DMS79 treated with DMSO at 0.1 percent for 48 hours (cell line): ENCODE data around the gene GPT2.

Source experiments
- DNase-seq: peaks from one replicate; lab custom pipeline; 2025; lab: John Stamatoyannopoulos, UW

GPT2 gene

GRCh38 chr16:46898006-46898405 is 13.8 kb downstream of the GPT2 start:
- DNase-seq = no peak

- no peak for DNase-seq
Measured at GRCh38 chr16:46899443-46900143, 15.4 kb downstream of the GPT2 start.

- no peak for DNase-seq
Measured at GRCh38 chr16:46900455-46901235, 16.5 kb downstream of the GPT2 start.

- no peak for DNase-seq
Measured at GRCh38 chr16:46901709-46902108, 17.5 kb downstream of the GPT2 start.

GRCh38 chr16:46903255-46903905 is 19.2 kb downstream of the GPT2 start:
- no peak for DNase-seq

GRCh38 chr16:46904471-46904870 is 20.3 kb downstream of the GPT2 start:
- DNase-seq = no peak

DNA sequence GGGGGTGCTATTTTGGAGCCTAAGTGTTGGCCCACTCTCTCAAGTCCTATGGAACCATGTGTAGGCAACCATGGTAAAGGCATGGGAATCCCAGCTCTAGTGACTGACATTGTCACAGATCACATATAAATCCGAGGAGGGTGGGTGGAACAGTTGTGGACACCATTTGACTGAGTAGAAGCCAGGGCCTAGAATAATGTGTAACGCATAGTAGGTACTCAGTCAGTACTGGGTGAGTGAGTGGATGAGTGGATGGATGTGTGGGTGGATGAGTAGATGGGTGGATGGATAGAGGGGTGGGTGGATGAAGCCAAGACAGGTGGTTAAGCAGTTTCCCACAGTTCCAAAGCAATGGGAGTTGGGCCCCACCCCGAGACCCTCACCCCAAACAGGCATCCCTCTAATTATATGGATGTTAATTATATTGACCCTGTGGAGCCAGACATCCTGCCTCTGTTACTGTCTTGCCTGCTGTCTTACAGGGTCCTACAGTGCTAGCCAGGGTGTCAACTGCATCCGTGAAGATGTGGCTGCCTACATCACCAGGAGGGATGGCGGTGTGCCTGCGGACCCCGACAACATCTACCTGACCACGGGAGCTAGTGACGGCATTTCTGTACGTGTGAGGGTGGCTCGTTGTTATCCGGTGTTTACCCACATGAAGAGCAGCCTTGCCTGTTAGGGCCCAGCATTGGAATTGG is 22.3 kb downstream of the GPT2 start:
- DNase-seq = no peak

GRCh38 chr16:46907061-46907774 is 23.1 kb downstream of the GPT2 start:
- DNase-seq = no peak

DNA sequence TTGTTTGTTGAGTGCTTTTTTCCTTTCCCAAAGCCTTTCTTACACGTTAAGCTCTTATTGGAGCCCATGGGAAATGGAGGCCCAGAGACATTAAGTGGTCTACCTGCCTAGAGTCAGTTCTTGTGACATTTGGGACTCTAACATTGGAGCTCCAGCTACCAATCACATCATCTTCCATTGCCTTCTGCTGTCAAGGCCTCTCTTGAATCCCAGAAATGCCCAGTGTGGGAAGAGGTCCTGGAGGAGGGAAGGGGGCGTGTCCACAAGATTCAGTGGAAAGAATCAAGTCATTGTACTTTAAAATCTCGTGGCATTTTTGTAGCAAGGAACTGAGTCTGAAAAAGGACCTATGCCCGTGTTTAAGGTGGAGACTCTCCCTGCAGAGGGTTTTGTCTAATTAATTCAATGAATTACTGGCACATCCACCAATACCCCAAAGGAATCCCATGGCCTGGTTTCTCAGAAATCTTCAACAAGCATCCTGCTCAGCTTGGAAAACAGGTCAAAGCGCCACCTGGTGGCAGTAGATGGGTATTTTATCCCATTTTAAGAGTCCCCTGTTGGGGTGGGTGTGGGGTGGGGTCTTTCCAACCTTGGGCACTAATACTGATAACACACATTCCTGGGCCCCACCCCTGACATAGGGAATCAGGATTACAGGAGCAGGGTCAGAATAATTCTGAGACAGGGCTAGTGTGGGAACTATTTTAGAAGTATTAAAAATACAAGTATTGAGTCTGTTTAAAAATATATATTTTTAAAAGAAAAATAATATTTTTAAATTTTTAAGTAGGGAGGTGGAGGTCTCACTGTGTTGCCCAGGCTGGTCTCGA is 24.6 kb downstream of the GPT2 start:
- peak; percentile 23 for DNase-seq

DNA sequence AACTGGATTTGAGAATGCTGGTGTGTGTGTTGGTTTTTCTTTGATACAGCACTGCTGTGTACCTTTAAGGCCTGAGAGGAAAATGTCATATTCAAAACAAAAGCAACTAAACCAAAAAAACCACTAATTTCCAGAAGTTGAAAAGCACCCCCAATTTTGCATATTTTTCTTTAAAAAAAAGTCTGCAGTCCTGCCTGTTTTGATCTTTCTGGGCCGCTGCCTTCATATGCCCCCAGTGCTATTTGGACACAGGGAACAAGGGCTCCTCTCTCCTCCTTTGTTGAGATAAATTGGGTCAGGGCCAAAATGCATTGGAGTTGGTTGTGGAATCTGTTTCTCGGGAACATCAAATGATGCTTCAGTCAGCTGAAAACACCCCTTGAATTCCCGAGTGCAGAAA is 26.9 kb downstream of the GPT2 start:
- DNase-seq = no peak

- DNase-seq = no peak
Measured at GRCh38 chr16:46911650-46912049, 27.5 kb downstream of the GPT2 start.

GRCh38 chr16:46914556-46915201 is 30.5 kb downstream of the GPT2 start:
- no peak for DNase-seq

DNA sequence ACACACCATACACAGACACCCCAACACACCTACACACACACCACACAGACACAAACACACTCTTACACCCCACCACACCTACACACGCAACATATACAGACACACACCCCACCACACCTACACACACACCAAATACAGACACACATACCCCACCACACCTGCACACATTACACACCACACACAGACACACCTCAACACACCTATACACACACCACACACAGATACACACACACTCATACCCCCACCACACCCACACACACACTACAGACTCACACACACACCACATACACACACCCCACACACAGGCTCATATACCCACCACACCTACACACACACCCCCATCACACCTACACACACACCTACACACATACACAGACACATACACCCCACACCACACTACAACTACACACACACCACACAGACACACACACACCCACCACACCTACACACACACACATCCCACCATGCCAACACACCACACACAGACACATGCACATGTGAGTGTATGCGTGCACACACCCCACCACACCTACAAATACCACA is 31.4 kb downstream of the GPT2 start:
- no peak for DNase-seq

GRCh38 chr16:46916980-46917379 is 32.8 kb downstream of the GPT2 start:
- DNase-seq = no peak

- no peak for DNase-seq
Measured at GRCh38 chr16:46918400-46918799, 34.2 kb downstream of the GPT2 start.

DNA sequence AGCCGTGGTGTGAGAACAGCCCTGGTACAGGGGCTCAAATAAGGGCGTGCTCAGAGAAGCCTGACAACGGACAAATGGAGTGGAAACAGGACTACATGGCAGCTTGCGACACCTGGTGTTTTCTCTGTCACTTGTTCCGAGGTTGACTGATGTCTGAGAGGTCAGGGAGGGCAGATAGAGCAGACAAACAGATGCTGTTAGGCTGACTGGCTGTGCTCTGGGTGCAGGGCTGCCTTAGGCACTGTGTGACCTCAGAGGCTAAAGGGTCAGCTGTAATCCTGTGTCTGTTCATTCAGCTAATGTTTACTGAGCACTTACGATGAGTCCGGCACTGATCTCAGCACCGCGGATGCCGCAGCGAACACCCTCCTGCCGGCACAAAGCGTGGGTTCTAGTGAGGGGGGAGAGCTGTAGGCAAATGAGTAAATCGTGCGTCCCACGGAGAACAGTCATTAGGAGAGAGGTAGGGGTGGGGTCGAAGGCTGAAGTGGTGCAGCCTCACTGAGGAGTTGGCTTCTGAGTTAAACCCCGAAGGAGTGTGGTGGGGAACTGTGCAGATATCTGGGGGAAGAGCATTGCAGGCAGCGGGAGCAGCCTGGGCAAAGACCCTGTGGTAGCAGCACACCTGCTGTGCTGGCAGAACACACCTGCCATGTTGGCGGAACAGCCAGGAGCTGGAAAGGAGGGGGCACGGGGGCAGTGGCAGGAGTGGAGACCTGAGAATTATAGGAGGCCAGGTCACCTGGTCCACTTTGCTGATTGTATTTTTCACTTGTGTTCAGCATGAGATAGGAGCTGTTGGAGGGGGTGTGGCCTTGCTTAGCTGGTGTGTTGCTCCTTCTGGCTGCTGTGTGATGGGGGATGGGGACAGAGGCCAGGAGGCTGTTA is 35.0 kb downstream of the GPT2 start:
- DNase-seq = no peak

DNA sequence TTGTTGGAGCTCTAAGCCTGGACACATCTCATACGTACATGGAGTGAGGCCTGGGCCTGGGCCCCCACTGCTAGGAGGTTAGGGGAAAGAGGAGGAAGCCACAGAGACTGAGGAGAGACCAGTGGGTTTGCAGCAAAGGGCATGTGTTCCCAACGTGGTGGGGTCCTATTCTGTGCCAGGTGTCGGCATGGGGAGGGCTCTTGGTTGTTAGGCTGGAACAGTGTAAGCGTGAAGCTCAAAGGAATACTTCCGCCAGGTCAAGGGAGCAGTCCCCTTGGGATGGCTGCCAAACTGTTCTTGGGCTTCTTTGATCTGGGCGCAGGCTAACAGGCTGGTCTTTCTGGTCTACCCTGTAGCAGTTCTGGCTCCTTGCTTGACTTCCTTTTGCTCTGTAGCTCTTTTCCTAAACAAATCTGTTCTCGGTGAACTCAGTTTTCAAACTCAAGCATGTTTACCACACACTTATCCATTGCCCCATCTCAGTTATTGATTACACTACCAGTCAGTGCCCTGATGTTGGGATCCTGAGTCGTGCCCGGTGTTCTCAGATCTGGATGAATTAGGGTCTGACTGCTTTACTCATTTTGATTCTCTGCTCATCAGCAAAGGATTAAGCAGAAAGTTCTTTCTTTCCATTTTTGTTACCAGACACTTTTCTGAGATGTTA is 36.4 kb downstream of the GPT2 start:
- no peak for DNase-seq

DNA sequence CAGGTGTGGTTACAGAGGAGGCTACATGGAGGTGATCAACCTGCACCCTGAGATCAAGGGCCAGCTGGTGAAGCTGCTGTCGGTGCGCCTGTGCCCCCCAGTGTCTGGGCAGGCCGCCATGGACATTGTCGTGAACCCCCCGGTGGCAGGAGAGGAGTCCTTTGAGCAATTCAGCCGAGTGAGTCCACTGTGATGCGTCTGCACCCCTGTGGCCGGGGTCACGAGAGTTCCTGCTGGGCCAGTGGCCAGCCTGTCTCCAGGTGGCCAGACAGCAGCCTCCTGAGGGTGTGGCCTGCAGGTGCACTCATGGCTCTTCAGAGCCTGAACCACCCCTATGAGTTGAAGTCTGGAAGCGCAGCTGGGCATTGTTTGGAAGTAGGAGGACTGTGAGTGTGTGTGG is 38.1 kb downstream of the GPT2 start:
- DNase-seq = no peak
